ENCODE data around the gene KPNA2. TPM values are rescaled to one million over a fixed set of nuclear protein-coding genes. Genes with fewer than 3 reads are reported as not detected.
"Not testable (repeated sequence)": the region's sequence is repeated elsewhere in the genome, so short reads cannot be mapped to it uniquely, and the experiment has no call there.

The KPNA2 gene
- total RNA-seq, 1 donor from 2014 or later = 95.4 TPM

GRCh38 chr17:68021963-68022362 is 13.6 kb upstream of the KPNA2 start:
- Mint-ChIP-seq H3K4me1 (ENCODE audit: low read depth) (peaks cover 14% of the 10 kb centered on the region), H3K4me3 (ENCODE audit: unreplicated experiment) (no peak overlapping the region), H3K36me3 (ENCODE audit: low read depth) (no peaks in the 10 kb centered on the region), H3K27me3 (ENCODE audit: low read depth) (no peaks in the 10 kb centered on the region), H3K9me3 (ENCODE audit: low read depth) (no peaks in the 10 kb centered on the region), H3K27ac (ENCODE audit: unreplicated experiment) (no peak overlapping the region)
- no peak for TF ChIP-seq CTCF (IDR thresholded peaks at IDR 0.05)
- DNase-seq (ENCODE audit: low spot score) = no peak

DNA sequence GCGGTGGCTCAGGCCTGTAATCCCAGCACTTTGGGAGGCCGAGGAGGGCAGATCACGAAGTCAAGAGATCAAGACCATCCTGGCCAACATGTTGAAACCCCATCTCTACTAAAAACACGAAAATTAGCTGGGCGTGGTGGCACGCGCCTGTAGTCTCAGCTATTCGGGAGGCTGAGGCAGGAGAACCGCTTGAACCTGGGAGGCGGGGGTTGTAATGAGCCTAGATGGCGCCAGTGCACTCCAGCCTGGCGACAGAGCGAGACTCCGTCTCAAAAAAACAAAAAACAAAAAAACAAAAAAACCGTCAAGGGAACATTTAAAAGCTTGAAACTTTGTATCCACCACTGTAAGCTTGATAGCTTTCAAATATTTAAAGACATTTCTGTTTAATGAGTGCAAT is 13.0 kb upstream of the KPNA2 start:
- DNase-seq (ENCODE audit: low spot score); H3K36me3 Mint-ChIP-seq (ENCODE audit: low read depth); H3K4me3 Mint-ChIP-seq (ENCODE audit: unreplicated experiment); H3K27ac Mint-ChIP-seq (ENCODE audit: unreplicated experiment); H3K27me3 Mint-ChIP-seq (ENCODE audit: low read depth); H3K9me3 Mint-ChIP-seq (ENCODE audit: low read depth): not testable (repeated sequence)
- peaks cover 14% of the 10 kb centered on the region for H3K4me1 Mint-ChIP-seq (ENCODE audit: low read depth)

DNA sequence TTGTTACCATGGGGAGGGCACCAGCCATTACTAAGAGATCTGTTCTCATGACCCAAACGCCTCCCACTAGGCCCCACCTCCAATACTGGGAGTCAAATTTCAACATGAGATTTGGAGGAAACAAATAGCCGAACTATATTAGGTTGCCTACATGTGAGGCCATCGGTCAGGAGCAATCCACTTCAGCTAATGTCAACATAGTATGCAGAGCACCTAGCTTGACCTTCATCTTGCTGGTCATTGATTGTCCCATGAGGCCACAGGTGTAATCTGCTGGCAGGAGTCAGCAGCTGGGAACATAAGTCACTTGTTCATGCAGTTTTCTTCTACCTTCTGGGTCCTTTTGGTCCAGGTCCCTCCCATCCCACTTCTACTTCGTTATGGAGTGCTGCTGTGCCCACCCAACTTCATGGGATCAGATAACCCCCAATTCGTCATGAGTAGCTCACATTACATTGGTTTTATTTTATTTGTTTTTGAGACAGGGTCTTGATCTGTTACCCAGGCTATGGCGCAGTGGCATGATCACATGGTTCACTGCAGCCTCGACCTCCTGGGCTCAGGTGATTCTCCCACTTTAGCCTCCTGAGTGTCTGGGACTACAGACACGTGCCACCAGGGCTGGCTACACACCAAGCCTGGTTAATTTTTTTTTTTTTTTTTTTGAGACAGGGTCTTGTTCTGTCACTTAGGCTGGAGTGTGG is 5.9 kb upstream of the KPNA2 start:
- Mint-ChIP-seq H3K9me3 (ENCODE audit: low read depth) (no peaks in the 10 kb centered on the region), H3K27ac (ENCODE audit: unreplicated experiment) (no peak overlapping the region), H3K4me3 (ENCODE audit: unreplicated experiment) (no peak overlapping the region), H3K4me1 (ENCODE audit: low read depth) (peaks cover 11% of the 10 kb centered on the region), H3K36me3 (ENCODE audit: low read depth) (no peaks in the 10 kb centered on the region), H3K27me3 (ENCODE audit: low read depth) (no peaks in the 10 kb centered on the region)
- no peak for TF ChIP-seq CTCF (IDR thresholded peaks at IDR 0.05)
- DNase-seq (ENCODE audit: low spot score) = no peak

DNA sequence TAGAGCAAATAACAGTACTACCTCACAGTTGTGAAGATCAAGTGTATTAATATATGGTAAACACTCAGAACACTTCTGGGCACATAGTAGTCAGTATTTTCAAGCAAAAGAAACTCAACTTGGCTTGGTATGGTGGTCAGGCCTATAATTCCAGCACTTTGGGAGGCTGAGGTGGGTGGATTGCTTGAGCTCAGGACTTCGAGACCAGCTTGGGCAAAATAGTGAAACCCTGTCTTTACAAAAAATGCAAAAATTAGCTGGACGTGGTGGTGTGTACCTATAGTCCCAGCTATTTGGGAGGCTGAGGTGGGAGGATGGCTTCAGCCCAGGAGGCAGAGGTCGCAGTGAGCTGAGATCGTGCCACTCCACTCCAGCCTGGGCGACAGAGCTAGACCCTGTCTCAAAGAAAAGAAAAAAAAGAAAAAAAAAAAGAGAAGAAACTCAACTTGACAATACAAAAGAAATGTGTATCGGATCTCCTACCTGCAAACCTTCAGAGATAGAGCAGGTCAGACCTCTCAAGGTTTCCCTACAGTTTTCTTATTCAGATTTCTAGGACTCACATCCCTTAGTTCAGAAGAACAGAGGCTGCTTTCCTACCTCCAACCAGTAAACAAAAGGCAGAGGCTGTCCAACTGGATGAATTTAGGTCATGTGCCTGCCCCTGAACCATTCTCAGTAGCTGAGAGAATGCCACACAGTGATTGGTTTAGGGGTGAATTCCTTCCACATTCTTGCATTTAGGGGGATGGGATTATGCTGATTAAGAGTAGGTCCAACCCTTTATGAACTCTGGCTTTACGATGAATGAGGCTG is 1.7 kb upstream of the KPNA2 start:
- no peaks in the 10 kb centered on the region for H3K9me3 Mint-ChIP-seq (ENCODE audit: low read depth)
- DNase-seq (ENCODE audit: low spot score) = no peak
- no peaks in the 10 kb centered on the region for H3K27me3 Mint-ChIP-seq (ENCODE audit: low read depth)
- H3K4me3 Mint-ChIP-seq (ENCODE audit: unreplicated experiment) = no peak overlapping the region
- no peak for TF ChIP-seq CTCF (IDR thresholded peaks at IDR 0.05)
- H3K27ac Mint-ChIP-seq (ENCODE audit: unreplicated experiment) = peak overlapping the region; percentile 57
- peaks cover 31% of the 10 kb centered on the region for H3K4me1 Mint-ChIP-seq (ENCODE audit: low read depth)
- peaks cover 8% of the 10 kb centered on the region for H3K36me3 Mint-ChIP-seq (ENCODE audit: low read depth)

DNA sequence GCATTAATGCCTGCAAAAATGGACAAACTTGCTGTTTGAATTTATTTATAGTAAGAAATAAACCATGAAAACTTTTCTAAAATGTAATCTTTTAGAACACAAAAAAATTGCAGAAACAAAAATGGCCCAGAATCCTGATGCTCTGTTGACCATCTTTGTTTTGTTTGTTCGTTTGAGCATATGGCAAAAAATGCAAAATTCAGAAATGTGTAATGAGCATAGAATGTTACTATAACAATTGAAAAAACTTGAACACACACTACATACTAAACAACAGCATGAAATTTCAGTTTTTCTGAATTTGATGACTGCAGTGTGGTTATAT is 1.1 kb upstream of the KPNA2 start:
- no peak for TF ChIP-seq CTCF (IDR thresholded peaks at IDR 0.05)
- Mint-ChIP-seq H3K4me3 (ENCODE audit: unreplicated experiment) (no peak overlapping the region), H3K4me1 (ENCODE audit: low read depth) (peaks cover 31% of the 10 kb centered on the region), H3K9me3 (ENCODE audit: low read depth) (no peaks in the 10 kb centered on the region), H3K36me3 (ENCODE audit: low read depth) (peaks cover 10% of the 10 kb centered on the region), H3K27ac (ENCODE audit: unreplicated experiment) (no peak overlapping the region), H3K27me3 (ENCODE audit: low read depth) (no peaks in the 10 kb centered on the region)
- DNase-seq (ENCODE audit: low spot score) = no peak

Data from chondrocyte (in vitro differentiated cells).